DND-41 (cell line): ENCODE data around the gene GPR55.

Experiments used
- ATAC-seq: fragments of 200-7000 bp; cut with Tn5 transposase; 3 replicates; pipeline ENCODE4 v1.9.1; 2021; ENCODE audit warnings: low read depth; ENCODE audit not compliant: insufficient read depth
- DNase-seq: peaks from one replicate; pipeline ENCODE4 v3.0.0-alpha.2; 2020
- H2AFZ ChIP-seq: 2 replicates; pipeline ENCODE4 v1.6.0; 2012; ENCODE audit warnings: low read depth, low read length
- H3K27ac ChIP-seq: 2 replicates; pipeline ENCODE4 v1.5.1; 2012; ENCODE audit warnings: low read length, inconsistent platforms
- H3K27me3 ChIP-seq: fragments of 200-600 bp; sonication (generic); 2 replicates; pipeline ENCODE4 v1.6.0; 2012; ENCODE audit warnings: low read length, mild to moderate bottlenecking, inconsistent platforms; ENCODE audit not compliant: insufficient read depth, poor library complexity
- H3K36me3 ChIP-seq: 2 replicates; pipeline ENCODE4 v1.5.1; 2012; ENCODE audit warnings: low read length, inconsistent platforms; ENCODE audit not compliant: insufficient read depth
- H3K4me1 ChIP-seq: 2 replicates; pipeline ENCODE4 v1.5.1; 2012; ENCODE audit warnings: mild to moderate bottlenecking, low read length; ENCODE audit not compliant: insufficient read depth
- H3K4me2 ChIP-seq: 2 replicates; pipeline ENCODE4 v1.6.0; 2012; ENCODE audit warnings: mild to moderate bottlenecking, moderate library complexity, low read length, inconsistent platforms; ENCODE audit not compliant: insufficient read depth
- H3K4me3 ChIP-seq, 2 experiments: fragments of 200-600 bp in 1 of 2; shearing (Covaris generic) in 1 of 2; 2 replicates each; pipeline ENCODE4 v1.5.1; 2012 to 2016; ENCODE audit warnings: inconsistent platforms in 2 of 2, low read length in 2 of 2, mild to moderate bottlenecking in 2 of 2, low read depth in 1 of 2, moderate library complexity in 1 of 2
- H3K79me2 ChIP-seq: 2 replicates; pipeline ENCODE4 v1.6.0; 2012; ENCODE audit warnings: low read length, inconsistent platforms; ENCODE audit not compliant: insufficient read depth
- H3K9ac ChIP-seq: 2 replicates; pipeline ENCODE4 v1.6.0; 2012; ENCODE audit warnings: low read depth, mild to moderate bottlenecking, inconsistent platforms, low read length, moderate library complexity
- H3K9me3 ChIP-seq: 2 replicates; pipeline ENCODE4 v1.5.1; 2012; ENCODE audit warnings: low read length, moderate library complexity, mild to moderate bottlenecking, inconsistent platforms; ENCODE audit not compliant: insufficient read depth, severe bottlenecking
- H4K20me1 ChIP-seq: 2 replicates; pipeline ENCODE4 v1.6.0; 2012; ENCODE audit warnings: low read length; ENCODE audit not compliant: insufficient read depth
- EZH2 ChIP-seq: IDR thresholded peaks from 3 replicates; pipeline ENCODE4 v1.6.1; 2012; ENCODE audit warnings: borderline replicate concordance, low read depth, mild to moderate bottlenecking, moderate library complexity, low read length, inconsistent platforms; ENCODE audit not compliant: severe bottlenecking
- TF ChIP-seq, protein P1 (sequence below): IDR thresholded peaks from 2 replicates; pipeline ENCODE4 v1.5.1; 2012; ENCODE audit warnings: borderline replicate concordance, low read length, moderate library complexity, mild to moderate bottlenecking; ENCODE audit not compliant: poor library complexity, severe bottlenecking; ENCODE audit errors: extremely low read depth

The GPR55 gene

DNA sequence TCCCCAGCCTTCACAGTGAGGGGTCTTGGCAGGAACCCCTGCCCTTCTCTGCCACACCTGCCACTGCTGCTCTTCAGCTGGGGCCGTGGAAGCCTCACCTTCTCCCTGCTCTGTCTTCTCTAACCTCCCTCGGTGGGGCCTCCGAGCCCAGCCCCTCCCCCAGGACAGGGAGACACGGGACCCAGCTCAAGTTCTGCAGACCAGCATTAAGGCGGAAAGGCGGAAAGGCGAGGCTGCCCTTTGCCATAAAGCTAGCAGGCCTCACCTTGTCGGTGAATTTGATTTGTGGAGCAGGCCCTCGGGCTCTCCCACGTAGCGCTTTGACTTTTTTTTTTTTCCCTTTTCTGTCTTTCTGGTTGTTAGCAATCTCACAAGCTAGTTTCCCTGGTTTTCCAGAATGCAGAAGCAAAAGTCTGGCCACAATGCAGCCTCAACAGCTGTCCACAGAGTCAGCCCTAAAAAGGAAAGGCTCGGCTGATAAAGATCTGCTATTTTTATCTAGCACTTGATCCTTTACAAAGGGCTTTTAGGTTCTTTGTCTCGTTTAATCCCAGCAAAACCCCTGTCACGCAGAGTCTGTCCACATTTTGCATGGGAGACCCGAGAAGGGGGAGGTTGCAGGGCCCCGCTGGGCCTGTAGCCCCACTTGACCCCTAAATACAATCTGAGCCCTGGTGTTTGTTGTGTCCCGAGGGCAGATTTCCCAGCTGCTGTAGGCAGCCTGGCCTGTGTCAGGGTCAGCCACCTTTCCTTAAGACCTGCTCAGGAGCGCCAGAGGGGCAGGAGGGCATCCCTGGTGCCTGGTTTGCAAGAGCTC is 54.3 kb downstream of the GPR55 start:
- Histone ChIP-seq H3K9me3 (no peaks in the 10 kb centered on the region), H3K79me2 (peaks cover 20% of the 10 kb centered on the region), H3K27me3 (no peaks in the 10 kb centered on the region), H3K9ac (no peak overlapping the region), H2AFZ (no peak overlapping the region), H3K36me3 (peaks cover 12% of the 10 kb centered on the region), H3K4me3 (no peak overlapping the region), H3K27ac (no peak overlapping the region; the same call in 1 of the 2 replicates), H4K20me1 (peaks cover 59% of the 10 kb centered on the region), H3K4me1 (peaks cover 26% of the 10 kb centered on the region), H3K4me2 (no peak overlapping the region)
- no peak for TF ChIP-seq EZH2
- TF ChIP-seq, protein P1, sequence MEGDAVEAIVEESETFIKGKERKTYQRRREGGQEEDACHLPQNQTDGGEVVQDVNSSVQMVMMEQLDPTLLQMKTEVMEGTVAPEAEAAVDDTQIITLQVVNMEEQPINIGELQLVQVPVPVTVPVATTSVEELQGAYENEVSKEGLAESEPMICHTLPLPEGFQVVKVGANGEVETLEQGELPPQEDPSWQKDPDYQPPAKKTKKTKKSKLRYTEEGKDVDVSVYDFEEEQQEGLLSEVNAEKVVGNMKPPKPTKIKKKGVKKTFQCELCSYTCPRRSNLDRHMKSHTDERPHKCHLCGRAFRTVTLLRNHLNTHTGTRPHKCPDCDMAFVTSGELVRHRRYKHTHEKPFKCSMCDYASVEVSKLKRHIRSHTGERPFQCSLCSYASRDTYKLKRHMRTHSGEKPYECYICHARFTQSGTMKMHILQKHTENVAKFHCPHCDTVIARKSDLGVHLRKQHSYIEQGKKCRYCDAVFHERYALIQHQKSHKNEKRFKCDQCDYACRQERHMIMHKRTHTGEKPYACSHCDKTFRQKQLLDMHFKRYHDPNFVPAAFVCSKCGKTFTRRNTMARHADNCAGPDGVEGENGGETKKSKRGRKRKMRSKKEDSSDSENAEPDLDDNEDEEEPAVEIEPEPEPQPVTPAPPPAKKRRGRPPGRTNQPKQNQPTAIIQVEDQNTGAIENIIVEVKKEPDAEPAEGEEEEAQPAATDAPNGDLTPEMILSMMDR: no peak
- no peak for ATAC-seq
- DNase-seq: no peak

DNA sequence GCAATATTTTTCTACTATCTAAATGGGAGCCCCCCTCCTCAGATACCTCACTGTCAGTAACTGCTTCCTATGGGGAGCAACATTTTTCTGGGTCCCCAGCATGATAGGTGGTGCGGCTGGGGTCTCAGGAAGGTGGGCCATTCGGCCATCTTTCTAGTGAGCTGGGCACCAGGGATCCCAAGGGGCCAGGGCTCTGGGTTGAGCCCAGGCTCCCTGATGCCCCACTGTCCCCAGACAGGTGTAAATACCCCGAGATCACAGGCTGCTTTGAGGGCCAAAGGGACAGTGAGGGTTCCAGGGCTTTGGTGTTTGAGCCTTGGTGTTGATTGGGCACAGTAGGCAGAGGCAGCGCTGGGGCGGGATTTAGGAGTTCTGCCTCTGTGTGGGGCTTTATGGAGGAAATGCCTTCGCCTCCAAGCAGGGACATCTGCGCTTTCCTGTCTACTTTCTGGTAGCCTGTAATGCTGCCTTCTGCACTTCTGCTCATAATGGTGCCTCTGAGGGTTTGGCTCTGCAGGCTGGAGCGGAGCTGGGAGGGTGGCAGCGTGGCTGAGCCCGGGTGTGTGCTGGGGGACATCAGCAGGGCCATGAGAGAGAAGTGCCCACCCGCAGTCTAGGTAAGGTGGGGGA is 55.0 kb downstream of the GPR55 start:
- Histone ChIP-seq H3K27me3 (no peaks in the 10 kb centered on the region), H3K4me3 (no peak overlapping the region), H3K4me2 (no peak overlapping the region), H3K79me2 (peaks cover 27% of the 10 kb centered on the region), H3K36me3 (peaks cover 5% of the 10 kb centered on the region; the same call in 1 of the 2 replicates), H3K27ac (no peak overlapping the region; the same call in 1 of the 2 replicates), H3K4me1 (peaks cover 33% of the 10 kb centered on the region), H4K20me1 (peaks cover 59% of the 10 kb centered on the region), H3K9me3 (no peaks in the 10 kb centered on the region), H2AFZ (no peak overlapping the region), H3K9ac (no peak overlapping the region)
- no peak for DNase-seq
- TF ChIP-seq EZH2: no peak
- TF ChIP-seq, protein P1: no peak
- ATAC-seq: no peak

DNA sequence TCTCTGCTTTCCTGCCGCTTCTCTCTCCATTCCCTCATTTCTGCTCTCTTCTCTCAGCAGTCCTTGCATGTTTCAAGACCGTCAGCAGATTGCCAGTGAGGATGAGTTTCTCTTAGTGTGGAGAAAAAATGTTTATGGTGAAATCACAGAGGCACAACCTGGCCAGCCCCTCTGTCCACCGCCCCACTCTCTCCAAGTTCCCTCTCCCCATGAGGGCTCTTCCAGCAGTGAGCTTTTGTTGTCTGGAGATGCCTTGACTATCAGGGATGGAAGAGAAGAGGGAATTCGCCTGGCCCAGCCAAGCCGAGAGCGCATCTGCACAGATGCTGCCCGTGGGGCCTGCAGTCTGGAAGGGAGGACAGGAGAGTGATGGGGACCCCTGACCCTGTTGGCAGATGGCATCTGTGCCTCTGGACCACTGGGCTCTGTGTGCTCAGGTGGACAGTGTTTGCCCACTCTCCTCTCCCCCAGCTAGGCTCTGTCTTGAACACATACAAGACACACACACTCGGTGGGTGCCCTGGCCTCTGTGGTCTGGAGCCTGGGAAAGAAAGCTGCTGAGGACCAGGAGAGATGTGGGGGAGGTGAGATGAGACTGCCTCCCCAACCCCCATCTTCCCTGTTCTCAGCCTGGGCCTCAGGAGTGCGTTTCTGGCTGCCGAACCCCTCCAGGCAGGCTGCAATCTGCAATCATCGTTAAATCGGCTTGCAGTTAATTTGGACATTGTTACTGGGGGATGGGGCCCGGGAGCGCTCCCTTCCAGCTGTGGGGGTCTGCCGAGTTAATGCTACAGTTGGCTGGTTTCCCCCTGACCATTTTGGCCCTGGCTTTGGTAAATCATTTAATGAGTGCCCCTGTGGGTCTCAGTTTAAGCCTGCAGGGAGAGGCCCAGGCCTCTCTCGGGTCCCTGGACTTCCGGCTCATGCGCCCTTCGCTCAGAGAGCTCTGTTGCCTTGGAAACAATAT is 55.8 kb downstream of the GPR55 start:
- H3K4me1 ChIP-seq: peaks cover 37% of the 10 kb centered on the region
- no peak overlapping the region for H3K27ac ChIP-seq
- H2AFZ ChIP-seq: no peak overlapping the region
- TF ChIP-seq, protein P1: no peak
- TF ChIP-seq EZH2: no peak
- peaks cover 28% of the 10 kb centered on the region for H3K79me2 ChIP-seq
- H3K9ac ChIP-seq: no peak overlapping the region
- no peaks in the 10 kb centered on the region for H3K27me3 ChIP-seq
- H3K36me3 ChIP-seq: no peaks in the 10 kb centered on the region; the same call in 1 of the 2 replicates
- no peaks in the 10 kb centered on the region for H3K9me3 ChIP-seq
- H3K4me3 ChIP-seq: no peak overlapping the region
- no peak for DNase-seq
- H4K20me1 ChIP-seq: peaks cover 53% of the 10 kb centered on the region
- H3K4me2 ChIP-seq: no peak overlapping the region
- ATAC-seq: no peak
